Omental fat pad (tissue), 4 donors: ENCODE results near the gene CFAP251. TPM values are rescaled to one million over a fixed set of nuclear protein-coding genes. Genes with fewer than 3 reads are reported as not detected.
"Not testable (repeated sequence)": the region's sequence is repeated elsewhere in the genome, so short reads cannot be mapped to it uniquely, and the experiment has no call there.

Experiments used
- ATAC-seq: fragments of 150-250 bp; one replicate; pipeline ENCODE4 v1.9.1; 2016; ENCODE audit warnings: mild to moderate bottlenecking, moderate library complexity; ENCODE audit not compliant: low FRiP score
- DNase-seq: peaks from one replicate; pipeline ENCODE4 v3.0.0-alpha.2; 2019; ENCODE audit warnings: low spot score
- CTCF ChIP-seq, 3 donors: fragments of 450-650 bp; IDR thresholded peaks; one replicate each; pipeline ENCODE4 v1.5.1; 2016 to 2017; ENCODE audit warnings: antibody characterized with exemption in 3 of 3, mild to moderate bottlenecking in 3 of 3, moderate library complexity in 2 of 3
- total RNA-seq, 4 donors: library from RNA; depleted of rRNA; stranded (reverse); fragments of >200 nt; gene quantifications; one replicate each; pipeline ENCODE4 v1.1.0, GENCODE V29; 2016

CFAP251 gene
- total RNA-seq, 4 donors from 2014 or later: 4.6 to 15.3 (median 7.1) TPM

GRCh38 chr12:121926874-121927706, 8.7 kb downstream of the CFAP251 start:
- no peak for DNase-seq
- no peak for TF ChIP-seq CTCF (IDR thresholded peaks at IDR 0.05)
- ATAC-seq: no peak

- no peak for ATAC-seq
- no peak for DNase-seq
- no peak for TF ChIP-seq CTCF (IDR thresholded peaks at IDR 0.05)
These were observed 9.4 kb downstream of the CFAP251 start for GRCh38 chr12:121927813-121928212.

GRCh38 chr12:121929545-121929944, 11.2 kb downstream of the CFAP251 start:
- not testable (repeated sequence) for ATAC-seq, DNase-seq

GRCh38 chr12:121930862-121931261, 12.5 kb downstream of the CFAP251 start:
- no peak for ATAC-seq
- no peak for DNase-seq
- no peak for TF ChIP-seq CTCF (IDR thresholded peaks at IDR 0.05)

GRCh38 chr12:121932176-121932536, 13.8 kb downstream of the CFAP251 start:
- ATAC-seq (no peak), DNase-seq (no peak)

GRCh38 chr12:121932914-121933521, 14.6 kb downstream of the CFAP251 start:
- no peak for TF ChIP-seq CTCF (IDR thresholded peaks at IDR 0.05)
- ATAC-seq (no peak), DNase-seq (no peak)

More at GRCh38 chr12:121932176-121932536, 13.8 kb downstream of the CFAP251 start:
- TF ChIP-seq CTCF (IDR thresholded peaks at IDR 0.05): no peak

- ATAC-seq (no peak), DNase-seq (no peak)
- TF ChIP-seq CTCF (IDR thresholded peaks at IDR 0.05): no peak
These were observed 15.3 kb downstream of the CFAP251 start for GRCh38 chr12:121933522-121934308.
